ENCODE measurements around the gene RAB3B.

The RAB3B gene

DNA sequence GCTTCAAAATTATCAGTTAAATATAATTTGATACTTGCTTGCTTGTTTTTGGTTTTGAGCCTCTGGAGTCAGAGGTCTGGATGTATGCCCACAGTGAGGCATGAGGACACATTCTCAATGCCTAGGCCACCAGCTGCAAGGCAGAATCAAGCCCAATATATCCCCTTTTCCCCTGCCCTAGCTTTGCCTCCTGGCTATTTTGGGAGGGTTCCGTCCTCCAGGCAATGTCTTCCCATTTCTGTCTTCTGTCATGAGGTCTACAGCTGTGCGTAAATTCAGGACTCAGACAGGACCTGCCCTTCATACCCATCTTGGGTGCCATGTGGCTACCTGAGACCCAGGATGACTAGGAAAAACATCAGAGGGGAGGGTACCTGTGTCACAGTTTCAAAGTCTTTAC is 131.2 kb downstream of the RAB3B start:
- Histone ChIP-seq H3K9ac (ENCODE audit: low read length) (no peak overlapping the region), H3K4me3 (ENCODE audit: low read length) (no peak overlapping the region), H3K27me3 (ENCODE audit: control insufficient read depth, insufficient read depth, low read length) (no peaks in the 10 kb centered on the region), H3K9me3 (ENCODE audit: control insufficient read depth, low read depth, low read length) (no peaks in the 10 kb centered on the region), H3K36me3 (ENCODE audit: control insufficient read depth, low read depth, low read length) (no peaks in the 10 kb centered on the region), H3K27ac (ENCODE audit: low read length) (no peak overlapping the region), H3K4me1 (ENCODE audit: control insufficient read depth, low read depth, low read length) (peaks cover 8% of the 10 kb centered on the region)

DNA sequence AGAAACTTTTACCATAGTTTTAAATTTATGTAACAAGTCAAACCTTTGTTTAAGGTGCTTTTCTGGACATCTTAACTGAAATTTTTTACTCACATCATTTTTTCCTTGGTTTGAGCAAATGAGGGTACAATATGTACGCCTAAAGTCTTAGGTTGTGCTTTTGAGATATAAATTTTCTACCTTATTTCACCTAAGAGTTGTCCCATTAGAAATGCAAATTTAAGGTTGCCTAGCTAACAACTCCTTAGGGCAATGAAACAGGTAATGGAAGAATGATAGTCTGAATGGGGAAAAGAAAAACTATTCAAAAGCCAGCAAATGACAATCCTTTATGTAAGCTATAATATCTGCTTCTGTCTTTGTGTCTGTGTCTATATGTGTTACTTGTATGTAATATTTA is 131.6 kb downstream of the RAB3B start:
- Histone ChIP-seq H3K36me3 (ENCODE audit: control insufficient read depth, low read depth, low read length) (no peaks in the 10 kb centered on the region), H3K9me3 (ENCODE audit: control insufficient read depth, low read depth, low read length) (no peaks in the 10 kb centered on the region), H3K4me1 (ENCODE audit: control insufficient read depth, low read depth, low read length) (peaks cover 8% of the 10 kb centered on the region), H3K9ac (ENCODE audit: low read length) (peak overlapping the region; percentile 16), H3K27ac (ENCODE audit: low read length) (no peak overlapping the region), H3K4me3 (ENCODE audit: low read length) (peak overlapping the region; percentile 39), H3K27me3 (ENCODE audit: control insufficient read depth, insufficient read depth, low read length) (no peaks in the 10 kb centered on the region)
